Neural cell (in vitro differentiated cells): ENCODE data around the gene WDR1. TPM values are rescaled to one million over a fixed set of nuclear protein-coding genes. Genes with fewer than 3 reads are reported as not detected.

ENCODE experiments used
- H2AFZ ChIP-seq: fragments of 200-600, 300-800 bp; sonication (generic), shearing (Covaris generic); 2 replicates; pipeline ENCODE4 v1.6.0; 2014; ENCODE audit warnings: low read depth, mild to moderate bottlenecking, antibody characterized with exemption, low read length, moderate library complexity
- H3F3A ChIP-seq: fragments of 200-600 bp; shearing (Covaris generic); 2 replicates; pipeline ENCODE4 v1.6.1; 2016; ENCODE audit warnings: mild to moderate bottlenecking, moderate library complexity, mixed read lengths, antibody characterized with exemption, low read length; ENCODE audit not compliant: insufficient read depth, poor library complexity, severe bottlenecking
- H3K27ac ChIP-seq: fragments of 200-600, 300-800 bp; sonication (generic), shearing (Covaris generic); 2 replicates; pipeline ENCODE4 v1.5.1; 2014; ENCODE audit warnings: mild to moderate bottlenecking, low read length, moderate library complexity
- H3K27me3 ChIP-seq: fragments of 300-800, 200-600 bp; sonication (generic), shearing (Covaris generic); 2 replicates; pipeline ENCODE4 v1.6.0; 2014; ENCODE audit warnings: mild to moderate bottlenecking, low read depth, low read length, moderate library complexity; ENCODE audit not compliant: insufficient read depth
- H3K36me3 ChIP-seq: fragments of 300-800, 200-600 bp; sonication (generic), shearing (Covaris generic); 2 replicates; pipeline ENCODE4 v1.5.1; 2014; ENCODE audit warnings: mild to moderate bottlenecking, antibody characterized with exemption, low read length, moderate library complexity; ENCODE audit not compliant: insufficient read depth
- H3K4me2 ChIP-seq: fragments of 300-800, 200-600 bp; sonication (generic), shearing (Covaris generic); 2 replicates; pipeline ENCODE4 v1.6.0; 2014; ENCODE audit warnings: mild to moderate bottlenecking, low read length
- H3K4me3 ChIP-seq: fragments of 300-800, 200-600 bp; sonication (generic), shearing (Covaris generic); 2 replicates; pipeline ENCODE4 v1.5.1; 2014; ENCODE audit warnings: mild to moderate bottlenecking, low read length, moderate library complexity
- H3K79me2 ChIP-seq: fragments of 200-600 bp; shearing (Covaris generic); replicated peaks from 2 replicates; pipeline ENCODE4 v1.6.0; 2014; ENCODE audit warnings: mild to moderate bottlenecking, low read length, moderate library complexity; ENCODE audit not compliant: insufficient read depth
- H3K9ac ChIP-seq: fragments of 300-800, 200-600 bp; sonication (generic), shearing (Covaris generic); 2 replicates; pipeline ENCODE4 v1.6.1; 2016; ENCODE audit warnings: mild to moderate bottlenecking, low read length, mixed read lengths
- H3K9me2 ChIP-seq: fragments of 200-600 bp; shearing (Covaris generic); 2 replicates; pipeline ENCODE4 v1.6.1; 2016; ENCODE audit warnings: mild to moderate bottlenecking, low read length, mixed read lengths; ENCODE audit not compliant: insufficient read depth
- H3K9me3 ChIP-seq: fragments of 200-600, 300-800 bp; sonication (generic), shearing (Covaris generic); 2 replicates; pipeline ENCODE4 v1.6.1; 2016; ENCODE audit warnings: mild to moderate bottlenecking, mixed run types, low read length, moderate library complexity, mixed read lengths
- H4K20me1 ChIP-seq: fragments of 200-600 bp; shearing (Covaris generic); 2 replicates; pipeline ENCODE4 v1.6.1; 2016; ENCODE audit warnings: mild to moderate bottlenecking, mixed run types; ENCODE audit not compliant: insufficient read depth
- CTCF ChIP-seq: fragments of 450-650 bp; IDR thresholded peaks from 2 replicates; pipeline ENCODE4 v1.5.1; 2014; ENCODE audit warnings: antibody characterized with exemption, mild to moderate bottlenecking, moderate library complexity; ENCODE audit not compliant: poor library complexity, severe bottlenecking
- EP300 ChIP-seq: fragments of 450-650 bp; conservative IDR thresholded peaks from 2 replicates; pipeline ENCODE4 v1.6.1; 2014; ENCODE audit warnings: antibody characterized with exemption, mild to moderate bottlenecking, moderate library complexity; ENCODE audit not compliant: poor library complexity, severe bottlenecking
- EZH2 ChIP-seq: fragments of 200-600, 300-800 bp; shearing (Covaris generic), sonication (generic); IDR thresholded peaks from 2 replicates; pipeline ENCODE4 v1.6.1; 2014; ENCODE audit warnings: antibody characterized with exemption, low read length, borderline replicate concordance, mild to moderate bottlenecking; ENCODE audit not compliant: insufficient read depth, poor library complexity, severe bottlenecking
- MXI1 ChIP-seq: fragments of 450-650 bp; conservative IDR thresholded peaks from 2 replicates; pipeline ENCODE4 v1.6.1; 2014; ENCODE audit warnings: antibody characterized with exemption, mild to moderate bottlenecking; ENCODE audit not compliant: poor library complexity, severe bottlenecking
- POLR2AphosphoS5 ChIP-seq: IDR thresholded peaks from 2 replicates; pipeline ENCODE4 v1.6.1; 2012
- RAD21 ChIP-seq: fragments of 450-650 bp; conservative IDR thresholded peaks from 2 replicates; pipeline ENCODE4 v1.6.1; 2014; ENCODE audit warnings: antibody characterized with exemption, mild to moderate bottlenecking, moderate library complexity
- REST ChIP-seq: IDR thresholded peaks from 2 replicates; pipeline ENCODE4 v1.6.1; 2012; ENCODE audit warnings: borderline replicate concordance
- SMC3 ChIP-seq: fragments of 450-650 bp; conservative IDR thresholded peaks from 2 replicates; pipeline ENCODE4 v1.6.1; 2014; ENCODE audit warnings: antibody characterized with exemption, mild to moderate bottlenecking, moderate library complexity; ENCODE audit not compliant: poor library complexity
- TAF1 ChIP-seq: IDR thresholded peaks from 2 replicates; pipeline ENCODE4 v1.6.1; 2012; ENCODE audit warnings: low read depth
- polyA plus RNA-seq: library from polyadenylated mRNA; depleted of rRNA; stranded (reverse); fragments of >200 nt; gene quantifications from 2 replicates; pipeline ENCODE4 v1.2.3, GENCODE V29; 2014

WDR1 gene
- polyA plus RNA-seq, 1 donor from 2014 or later: 106 TPM

- TF ChIP-seq REST: no peak
These were observed 31.8 kb downstream of the WDR1 start (continued) for GRCh38 chr4:10084651-10085358.

- no peaks in the 10 kb centered on the region for H4K20me1 ChIP-seq
- H2AFZ ChIP-seq: no peak overlapping the region
- no peak overlapping the region for H3K4me2 ChIP-seq
- no peak for TF ChIP-seq EZH2
- no peak for TF ChIP-seq EP300
- no peak for TF ChIP-seq RAD21
- no peak for TF ChIP-seq REST
- no peak for TF ChIP-seq CTCF
- TF ChIP-seq SMC3: no peak
- no peak for TF ChIP-seq POLR2AphosphoS5
- TF ChIP-seq MXI1: no peak
- no peak for TF ChIP-seq TAF1
- H3K9ac ChIP-seq: no peak overlapping the region
- no peaks in the 10 kb centered on the region for H3K9me3 ChIP-seq
- no peaks in the 10 kb centered on the region for H3K79me2 ChIP-seq
- no peak overlapping the region for H3K4me3 ChIP-seq
- no peaks in the 10 kb centered on the region for H3F3A ChIP-seq
- peaks cover 5% of the 10 kb centered on the region for H3K36me3 ChIP-seq
- no peaks in the 10 kb centered on the region for H3K9me2 ChIP-seq
- H3K27ac ChIP-seq: no peak overlapping the region
- H3K27me3 ChIP-seq: no peaks in the 10 kb centered on the region
These were observed 32.5 kb downstream of the WDR1 start for GRCh38 chr4:10083861-10084641.
